Fibroblast of lung (primary cell): ENCODE data around the gene NR3C1. TPM values are rescaled to one million over a fixed set of nuclear protein-coding genes. Genes with fewer than 3 reads are reported as not detected.

Source experiments
- DNase-seq, 2 donors: peaks; one replicate each; pipeline versions ENCODE4 v3.0.0 to v3.0.0-alpha.2; 2010; ENCODE audit warnings: low read depth in 2 of 2
- H2AFZ ChIP-seq: 2 replicates; pipeline ENCODE4 v1.5.1; 2012; ENCODE audit warnings: low read length, control low read depth, inconsistent platforms
- H3K27ac ChIP-seq: 2 replicates; pipeline ENCODE4 v1.5.1; 2011; ENCODE audit warnings: low read length, control low read depth; ENCODE audit not compliant: insufficient read depth
- H3K27me3 ChIP-seq: 2 replicates; pipeline ENCODE4 v1.5.1; 2011; ENCODE audit warnings: mild to moderate bottlenecking, low read length; ENCODE audit not compliant: control insufficient read depth, insufficient read depth
- H3K36me3 ChIP-seq: 2 replicates; pipeline ENCODE4 v1.5.1; 2011; ENCODE audit warnings: low read length; ENCODE audit not compliant: control insufficient read depth, insufficient read depth
- H3K4me1 ChIP-seq: 2 replicates; pipeline ENCODE4 v1.5.1; 2011; ENCODE audit warnings: low read length; ENCODE audit not compliant: control insufficient read depth, insufficient read depth; ENCODE audit errors: extremely low read depth
- H3K4me2 ChIP-seq: 2 replicates; pipeline ENCODE4 v1.5.1; 2011; ENCODE audit warnings: low read length, control low read depth; ENCODE audit not compliant: insufficient read depth; ENCODE audit errors: extremely low read depth
- H3K4me3 ChIP-seq, 4 experiments: fragments of 200-600 bp in 1 of 4; sonication (generic) in 1 of 4; replicated peaks in 1 of 4; 2 replicates each; pipeline ENCODE4 v1.5.1; 2011 to 2016; ENCODE audit warnings: low read length in 4 of 4, low read depth in 3 of 4, mild to moderate bottlenecking in 3 of 4, control low read depth in 2 of 4, inconsistent platforms in 1 of 4, mixed read lengths in 1 of 4; ENCODE audit not compliant: insufficient read depth in 1 of 4; ENCODE audit errors: control extremely low read depth in 1 of 4
- H3K79me2 ChIP-seq: 2 replicates; pipeline ENCODE4 v1.5.1; 2012; ENCODE audit warnings: mild to moderate bottlenecking, low read length, inconsistent platforms; ENCODE audit not compliant: control insufficient read depth, insufficient read depth
- H3K9ac ChIP-seq: 2 replicates; pipeline ENCODE4 v1.5.1; 2011; ENCODE audit warnings: mild to moderate bottlenecking, low read length, control low read depth; ENCODE audit not compliant: insufficient read depth
- H3K9me3 ChIP-seq: 2 replicates; pipeline ENCODE4 v1.5.1; 2012; ENCODE audit warnings: low read depth, low read length; ENCODE audit not compliant: control insufficient read depth, insufficient read depth
- H4K20me1 ChIP-seq: 2 replicates; pipeline ENCODE4 v1.5.1; 2011; ENCODE audit warnings: low read length; ENCODE audit not compliant: control insufficient read depth, insufficient read depth; ENCODE audit errors: extremely low read depth
- EZH2 ChIP-seq: IDR thresholded peaks from 2 replicates; pipeline ENCODE4 v1.5.1; 2012; ENCODE audit warnings: low read length, control low read depth, mild to moderate bottlenecking; ENCODE audit errors: missing control alignments
- polyA plus RNA-seq, 2 donors: library from polyadenylated mRNA; depleted of rRNA in 1 of 2; stranded (reverse) in 1 of 2; unstranded in 1 of 2; fragments of >200 nt; gene quantifications; 2 replicates each; pipeline ENCODE4 v1.2.1, GENCODE V29; 2011 to 2012; ENCODE audit warnings: missing spikeins in 1 of 2
- total RNA-seq: library from RNA; depleted of rRNA; stranded (reverse); fragments of >200 nt; gene quantifications from 2 replicates; pipeline ENCODE4 v1.2.1, GENCODE V29; 2014
- TF ChIP-seq, protein P1 (sequence below), 2 donors: IDR thresholded peaks in 1 of 2; conservative IDR thresholded peaks in 1 of 2; 1 replicate in 1 of 2; 2 replicates in 1 of 2; pipeline ENCODE4 v1.5.1; 2011 to 2012; ENCODE audit warnings: low read length in 2 of 2, control low read depth in 1 of 2, inconsistent platforms in 1 of 2, low read depth in 1 of 2, mild to moderate bottlenecking in 1 of 2

NR3C1 gene
- total and polyA plus RNA-seq, 2 donors (not counting 1 experiment from before 2014, with no cell fraction given) = 85.3 to 126 TPM

DNA sequence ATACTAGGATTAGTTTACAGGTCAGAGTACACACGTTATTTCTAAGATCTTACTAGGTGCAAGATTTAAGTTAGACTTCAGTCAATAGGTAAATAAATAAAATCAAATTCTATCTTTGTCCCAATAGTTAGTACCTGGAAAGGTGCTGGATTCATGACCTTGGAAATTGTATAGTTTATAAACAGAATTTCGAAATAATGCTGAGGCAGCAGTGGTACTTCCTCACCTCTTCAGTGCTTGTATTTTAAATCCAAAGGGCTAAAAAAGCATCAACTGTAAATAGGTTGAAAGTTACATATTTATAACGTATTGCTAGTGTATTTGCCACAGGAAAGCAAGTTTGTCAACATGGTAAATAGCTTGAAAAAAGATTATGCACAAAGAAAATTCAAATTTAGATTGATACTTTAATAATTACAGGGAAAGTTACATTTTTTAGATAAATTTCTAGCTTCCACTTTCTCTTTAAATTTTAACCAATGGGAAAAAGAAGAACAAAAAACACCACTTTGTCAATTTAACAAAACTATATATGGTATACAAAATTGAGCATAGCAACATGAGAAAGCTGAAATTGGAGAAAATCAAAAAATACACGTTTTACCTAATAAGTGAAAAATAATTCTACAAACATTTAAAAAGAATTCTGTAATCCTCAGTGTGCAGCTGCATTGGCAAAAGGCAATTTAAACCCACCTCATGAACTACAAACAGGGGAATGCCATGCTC lies 46.5 kb downstream of the NR3C1 start:
- Histone ChIP-seq H3K4me3 (no peak overlapping the region), H4K20me1 (no peaks in the 10 kb centered on the region), H3K27ac (no peak overlapping the region), H3K36me3 (no peaks in the 10 kb centered on the region), H3K4me1 (peaks cover 7% of the 10 kb centered on the region), H3K4me2 (no peak overlapping the region), H3K9me3 (no peaks in the 10 kb centered on the region), H3K27me3 (no peaks in the 10 kb centered on the region), H3K79me2 (peaks cover 95% of the 10 kb centered on the region), H2AFZ (no peak overlapping the region), H3K9ac (no peak overlapping the region)
- DNase-seq = no peak
- TF ChIP-seq, protein P1, sequence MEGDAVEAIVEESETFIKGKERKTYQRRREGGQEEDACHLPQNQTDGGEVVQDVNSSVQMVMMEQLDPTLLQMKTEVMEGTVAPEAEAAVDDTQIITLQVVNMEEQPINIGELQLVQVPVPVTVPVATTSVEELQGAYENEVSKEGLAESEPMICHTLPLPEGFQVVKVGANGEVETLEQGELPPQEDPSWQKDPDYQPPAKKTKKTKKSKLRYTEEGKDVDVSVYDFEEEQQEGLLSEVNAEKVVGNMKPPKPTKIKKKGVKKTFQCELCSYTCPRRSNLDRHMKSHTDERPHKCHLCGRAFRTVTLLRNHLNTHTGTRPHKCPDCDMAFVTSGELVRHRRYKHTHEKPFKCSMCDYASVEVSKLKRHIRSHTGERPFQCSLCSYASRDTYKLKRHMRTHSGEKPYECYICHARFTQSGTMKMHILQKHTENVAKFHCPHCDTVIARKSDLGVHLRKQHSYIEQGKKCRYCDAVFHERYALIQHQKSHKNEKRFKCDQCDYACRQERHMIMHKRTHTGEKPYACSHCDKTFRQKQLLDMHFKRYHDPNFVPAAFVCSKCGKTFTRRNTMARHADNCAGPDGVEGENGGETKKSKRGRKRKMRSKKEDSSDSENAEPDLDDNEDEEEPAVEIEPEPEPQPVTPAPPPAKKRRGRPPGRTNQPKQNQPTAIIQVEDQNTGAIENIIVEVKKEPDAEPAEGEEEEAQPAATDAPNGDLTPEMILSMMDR (conservative IDR thresholded peaks at IDR 0.05 in 1 of 2, IDR thresholded peaks at IDR 0.05 in 1 of 2; ENCODE audit: low read depth in 1 of 2, low read length in 2 of 2) = no peak
- TF ChIP-seq EZH2 = no peak

DNA sequence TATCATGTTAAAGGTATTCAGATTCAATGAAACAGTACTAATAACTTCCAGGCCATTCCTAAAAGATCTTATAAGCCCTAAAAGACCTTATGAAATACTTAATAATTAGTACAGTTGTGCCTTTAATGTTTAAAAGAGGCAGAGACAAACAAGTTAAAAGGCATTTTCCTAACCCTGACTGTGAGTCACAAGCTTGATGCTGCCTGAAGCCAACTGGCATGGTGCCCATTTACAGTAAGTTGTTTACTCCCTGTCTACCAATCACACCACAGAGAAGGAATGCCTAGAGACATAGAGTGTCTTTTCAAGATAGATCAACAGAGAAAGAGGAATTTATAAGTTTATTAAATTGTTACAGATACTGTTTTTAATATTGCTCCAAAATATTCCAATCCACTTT lies 47.8 kb downstream of the NR3C1 start:
- H3K4me2 ChIP-seq = peak overlapping the region; percentile 11
- no peaks in the 10 kb centered on the region for H3K27me3 ChIP-seq
- TF ChIP-seq, protein P1 (conservative IDR thresholded peaks at IDR 0.05 in 1 of 2, IDR thresholded peaks at IDR 0.05 in 1 of 2; ENCODE audit: low read depth in 1 of 2, low read length in 2 of 2) = no peak
- TF ChIP-seq EZH2 = no peak
- H3K4me3 ChIP-seq = no peak overlapping the region
- H3K4me1 ChIP-seq = peaks cover 11% of the 10 kb centered on the region
- no peaks in the 10 kb centered on the region for H3K36me3 ChIP-seq
- H3K79me2 ChIP-seq = peaks cover 95% of the 10 kb centered on the region
- DNase-seq = peak; percentile 93
- no peaks in the 10 kb centered on the region for H4K20me1 ChIP-seq
- H3K9ac ChIP-seq = no peak overlapping the region
- no peak overlapping the region for H2AFZ ChIP-seq
- H3K27ac ChIP-seq = peak overlapping the region; percentile 9
- H3K9me3 ChIP-seq = no peaks in the 10 kb centered on the region

DNA sequence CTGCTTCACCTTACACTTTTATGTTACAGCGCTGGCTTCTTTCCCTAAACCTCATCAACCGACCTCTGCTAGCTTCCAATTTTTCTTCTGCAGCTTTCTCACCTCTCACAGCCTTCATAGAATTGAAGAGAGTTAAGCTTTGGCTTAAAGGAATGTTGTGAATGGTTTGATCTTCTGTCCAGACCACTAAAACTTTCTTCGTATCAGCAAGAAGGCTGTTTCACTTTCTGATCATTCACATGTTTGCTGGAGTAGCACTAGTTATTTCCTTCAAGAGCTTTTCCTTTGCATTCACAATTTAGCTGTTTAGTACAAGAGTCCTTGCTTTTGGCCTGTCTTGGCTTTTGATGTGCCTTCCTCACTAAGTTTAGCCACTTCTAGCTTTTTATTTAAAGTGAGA lies 49.5 kb downstream of the NR3C1 start:
- H3K79me2 ChIP-seq = peaks cover 96% of the 10 kb centered on the region
- H4K20me1 ChIP-seq = no peaks in the 10 kb centered on the region
- no peaks in the 10 kb centered on the region for H3K27me3 ChIP-seq
- no peak overlapping the region for H3K9ac ChIP-seq
- no peak overlapping the region for H2AFZ ChIP-seq
- peaks cover 19% of the 10 kb centered on the region for H3K4me1 ChIP-seq
- H3K9me3 ChIP-seq = no peaks in the 10 kb centered on the region
- H3K27ac ChIP-seq = peak overlapping the region; percentile 8
- H3K4me2 ChIP-seq = peak overlapping the region; percentile 49
- H3K4me3 ChIP-seq = peak overlapping the region in 1 of 4 experiments; percentile 25
- TF ChIP-seq, protein P1 (conservative IDR thresholded peaks at IDR 0.05 in 1 of 2, IDR thresholded peaks at IDR 0.05 in 1 of 2; ENCODE audit: low read depth in 1 of 2, low read length in 2 of 2) = no peak
- TF ChIP-seq EZH2 = no peak
- peak in 1 of 2 donors; percentile 76 for DNase-seq
- H3K36me3 ChIP-seq = no peaks in the 10 kb centered on the region
